ENCODE data around the gene KLHL15.

The KLHL15 gene

DNA sequence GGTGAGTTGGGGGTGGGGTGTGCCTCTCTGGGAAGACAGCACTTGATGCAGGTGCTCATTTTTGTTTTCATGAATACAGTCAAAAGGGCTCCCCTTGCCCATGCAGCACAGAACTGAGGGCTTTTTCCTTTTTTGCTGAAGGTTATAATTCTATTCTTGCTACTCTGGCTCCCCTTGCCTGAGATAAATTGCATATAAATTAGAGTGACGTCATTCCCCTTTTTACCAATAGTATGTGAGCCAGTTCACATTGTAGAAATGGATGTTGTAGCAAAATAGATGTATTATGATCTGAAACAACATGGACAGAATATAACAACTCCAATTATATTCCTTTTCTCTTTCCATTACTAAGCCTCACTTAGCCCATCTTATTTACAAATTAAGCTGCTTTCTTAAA, 90.8 kb downstream of the KLHL15 start:
- Histone ChIP-seq H3K4me3 (ENCODE audit: low read depth in 1 of 2, low read length in 2 of 2) (no peak overlapping the region), H3K4me2 (ENCODE audit: insufficient read depth, low read length) (no peak overlapping the region), H3K27ac (ENCODE audit: low read length) (no peak overlapping the region), H3K4me1 (ENCODE audit: insufficient read depth, low read length) (no peaks in the 10 kb centered on the region), H3K79me2 (ENCODE audit: insufficient read depth, low read length) (no peaks in the 10 kb centered on the region), H3K9ac (ENCODE audit: low read depth, low read length) (no peak overlapping the region), H3K36me3 (ENCODE audit: insufficient read depth, low read length) (no peaks in the 10 kb centered on the region), H4K20me1 (ENCODE audit: insufficient read depth, low read length) (no peaks in the 10 kb centered on the region), H3K9me3 (ENCODE audit: insufficient read depth, low read length, severe bottlenecking) (no peaks in the 10 kb centered on the region), H3K27me3 (ENCODE audit: insufficient read depth, low read length, poor library complexity) (no peaks in the 10 kb centered on the region), H2AFZ (ENCODE audit: low read depth, low read length) (no peak overlapping the region)
- ATAC-seq (ENCODE audit: insufficient read depth, low read depth) (no peak), DNase-seq (no peak)
- no peak for TF ChIP-seq CTCF (IDR thresholded peaks at IDR 0.05; ENCODE audit: borderline replicate concordance, extremely low read depth, low read length, poor library complexity, severe bottlenecking)

DNA sequence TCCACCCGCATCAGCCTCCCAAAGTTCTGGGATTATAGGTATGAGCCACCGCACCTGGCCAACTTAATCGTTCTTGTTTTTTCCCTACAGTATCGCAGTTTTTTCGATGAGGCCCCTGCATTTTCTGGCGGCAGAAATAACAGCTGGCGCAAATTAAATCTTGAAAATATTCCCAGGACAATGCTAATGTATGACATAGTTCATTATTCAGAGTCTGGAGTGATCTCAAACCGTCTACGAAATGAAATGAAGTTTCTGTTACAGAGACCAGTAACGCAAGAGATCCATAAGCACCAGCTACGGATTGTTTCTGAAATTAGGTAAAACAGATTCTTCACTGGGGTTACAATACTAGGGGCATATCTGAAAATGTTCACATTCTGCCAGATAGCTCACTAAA, 91.9 kb downstream of the KLHL15 start:
- no peak for TF ChIP-seq CTCF (IDR thresholded peaks at IDR 0.05; ENCODE audit: borderline replicate concordance, extremely low read depth, low read length, poor library complexity, severe bottlenecking)
- TF ChIP-seq EZH2 (IDR thresholded peaks at IDR 0.05; ENCODE audit: borderline replicate concordance, low read depth, low read length, severe bottlenecking): no peak
- no peaks in the 10 kb centered on the region for H3K36me3 ChIP-seq (ENCODE audit: insufficient read depth, low read length)
- DNase-seq (no peak), ATAC-seq (ENCODE audit: insufficient read depth, low read depth) (no peak)
- H3K4me1 ChIP-seq (ENCODE audit: insufficient read depth, low read length): no peaks in the 10 kb centered on the region
- H3K79me2 ChIP-seq (ENCODE audit: insufficient read depth, low read length): no peaks in the 10 kb centered on the region
- H4K20me1 ChIP-seq (ENCODE audit: insufficient read depth, low read length): no peaks in the 10 kb centered on the region
- no peak overlapping the region for H3K4me2 ChIP-seq (ENCODE audit: insufficient read depth, low read length)
- no peak overlapping the region for H3K9ac ChIP-seq (ENCODE audit: low read depth, low read length)
- no peaks in the 10 kb centered on the region for H3K27me3 ChIP-seq (ENCODE audit: insufficient read depth, low read length, poor library complexity)
- H3K9me3 ChIP-seq (ENCODE audit: insufficient read depth, low read length, severe bottlenecking): no peaks in the 10 kb centered on the region
- H3K27ac ChIP-seq (ENCODE audit: low read length): no peak overlapping the region
- H3K4me3 ChIP-seq (ENCODE audit: low read depth in 1 of 2, low read length in 2 of 2): no peak overlapping the region
- H2AFZ ChIP-seq (ENCODE audit: low read depth, low read length): no peak overlapping the region

Measured in DND-41 (cell line).